K562 (cell line): Measurements from ENCODE around the gene PMM1. TPM values are rescaled to one million over a fixed set of nuclear protein-coding genes. Genes with fewer than 3 reads are reported as not detected.

Source experiments
- ATAC-seq: fragments of 200-7000 bp; cut with Tn5 transposase; 3 replicates; pipeline ENCODE4 v1.9.1; 2020; ENCODE audit warnings: moderate library complexity
- BruUV-seq: library from RNA; stranded (reverse); fragments of 400-500 nt; replicated peaks from 2 replicates; lab custom pipeline; 2021; lab: Mats Ljungman, UMichigan
- CTCF ChIA-PET: fragments of 300-600 bp; formaldehyde crosslinking; extraction: SDS; loops from one replicate; lab custom pipeline; 2021; ENCODE audit warnings: low intra/inter-chr PET ratio; lab: Yijun Ruan, JAX
- POLR2A ChIA-PET: fragments of 300-600, 350-650 bp; sonication (Branson Sonifier 250); formaldehyde crosslinking; extraction: SDS; loops from one replicate; lab custom pipeline; 2021; ENCODE audit warnings: antibody characterized with exemption, inconsistent platforms; lab: Yijun Ruan, JAX
- DNase-seq, 4 experiments: peaks; one replicate each; pipeline versions ENCODE4 v3.0.0 to v3.0.0-alpha.2; 2011 to 2018; ENCODE audit warnings: low spot score in 3 of 4, mixed read lengths in 3 of 4; ENCODE audit errors: extremely low read depth in 1 of 4
- FAIRE-seq: peaks from 2 replicates; lab custom pipeline; 2011; peaks lifted over from hg19 to GRCh38; lab: Jason Lieb, UNC
- H2AFZ ChIP-seq: 2 replicates; pipeline ENCODE4 v1.6.0; 2011; ENCODE audit warnings: low read depth, low read length, control low read depth, inconsistent platforms
- H3K27ac ChIP-seq: fragments of 200-600 bp; 3 replicates; pipeline ENCODE4 v1.8.0; 2011; ENCODE audit warnings: low read depth, mild to moderate bottlenecking, control low read depth, inconsistent platforms, low read length, moderate library complexity, mixed read lengths; ENCODE audit errors: extremely low read depth
- H3K27me3 ChIP-seq, 2 experiments: fragments of 300-600 bp in 1 of 2; 2 replicates in 1 of 2; 3 replicates in 1 of 2; pipeline versions ENCODE4 v1.6.0 to v1.8.0; 2011; ENCODE audit warnings: inconsistent platforms in 2 of 2, low read length in 2 of 2, mild to moderate bottlenecking in 1 of 2, mixed read lengths in 1 of 2, moderate library complexity in 1 of 2; ENCODE audit not compliant: control insufficient read depth in 2 of 2, insufficient read depth in 2 of 2
- H3K36me3 ChIP-seq: fragments of 300-600 bp; 3 replicates; pipeline ENCODE4 v1.8.0; 2011; ENCODE audit warnings: mild to moderate bottlenecking, low read length, inconsistent platforms; ENCODE audit not compliant: control insufficient read depth, insufficient read depth
- H3K4me1 ChIP-seq, 2 experiments: fragments of 200-600 bp in 1 of 2; replicated peaks in 1 of 2; 2 replicates in 1 of 2; 3 replicates in 1 of 2; pipeline versions ENCODE4 v1.5.1 to v1.8.0; 2011; ENCODE audit warnings: inconsistent platforms in 2 of 2, low read length in 2 of 2, mild to moderate bottlenecking in 1 of 2, mixed read lengths in 1 of 2, moderate library complexity in 1 of 2; ENCODE audit not compliant: control insufficient read depth in 2 of 2, insufficient read depth in 2 of 2
- H3K4me2 ChIP-seq: 2 replicates; pipeline ENCODE4 v1.6.1; 2011; ENCODE audit warnings: low read length, control low read depth, inconsistent platforms, mixed read lengths; ENCODE audit not compliant: insufficient read depth
- H3K4me3 ChIP-seq: fragments of 200-600 bp; sonication (generic), shearing (Covaris generic); 2 replicates; pipeline ENCODE4 v1.5.1; 2016; ENCODE audit warnings: control low read depth, inconsistent platforms
- H3K79me2 ChIP-seq: fragments of 200-600 bp; 3 replicates; pipeline ENCODE4 v1.8.0; 2011; ENCODE audit warnings: low read length, inconsistent platforms; ENCODE audit not compliant: control insufficient read depth, insufficient read depth
- H3K9ac ChIP-seq, 2 experiments: 2 replicates each; pipeline versions ENCODE4 v1.6.0 to v1.6.1; 2011; ENCODE audit warnings: low read depth in 2 of 2, low read length in 2 of 2, control low read depth in 1 of 2, inconsistent platforms in 1 of 2, mild to moderate bottlenecking in 1 of 2, mixed read lengths in 1 of 2; ENCODE audit not compliant: insufficient read depth in 1 of 2
- H3K9me1 ChIP-seq: one replicate; pipeline ENCODE4 v1.6.0; 2011; ENCODE audit warnings: inconsistent platforms, mild to moderate bottlenecking, low read length, moderate library complexity; ENCODE audit not compliant: control insufficient read depth, insufficient read depth
- H3K9me3 ChIP-seq: replicated peaks from 2 replicates; pipeline ENCODE4 v1.5.1; 2011; ENCODE audit warnings: low read depth, low read length, inconsistent platforms; ENCODE audit not compliant: control insufficient read depth, insufficient read depth
- H4K20me1 ChIP-seq: replicated peaks from 2 replicates; pipeline ENCODE4 v1.6.1; 2011; ENCODE audit warnings: low read length, inconsistent platforms, mixed read lengths; ENCODE audit not compliant: control insufficient read depth, insufficient read depth
- ASH1L ChIP-seq: fragments of 450-650 bp; IDR thresholded peaks from 2 replicates; pipeline ENCODE4 v1.6.1; 2018; ENCODE audit warnings: borderline replicate concordance, mild to moderate bottlenecking, low read depth; ENCODE audit not compliant: partially characterized antibody
- GATAD2B ChIP-seq: fragments of 450-650 bp; IDR thresholded peaks from 2 replicates; pipeline ENCODE4 v1.6.1; 2017; ENCODE audit warnings: mild to moderate bottlenecking, borderline replicate concordance
- HOXB6 ChIP-seq: fragments of 250-450 bp; sonication (Bioruptor Pico); IDR thresholded peaks from 2 replicates; pipeline ENCODE4 v1.5.1; 2022; ENCODE audit warnings: mild to moderate bottlenecking, borderline replicate concordance
- JUN ChIP-seq, 2 experiments: sonication (generic) in 1 of 2; formaldehyde crosslinking in 1 of 2; IDR thresholded peaks; 2 replicates each; pipeline versions ENCODE4 v1.6.1 to v1.8.0; 2012 to 2022; ENCODE audit warnings: borderline replicate concordance in 2 of 2, mild to moderate bottlenecking in 2 of 2, improper control_type of control experiment in 1 of 2, low read depth in 1 of 2, low read length in 1 of 2, missing genetic modification reagents in 1 of 2
- KHSRP ChIP-seq: fragments of 450-650 bp; IDR thresholded peaks from 2 replicates; pipeline ENCODE4 v1.6.1; 2017
- KLF13 ChIP-seq: fragments of 450-650 bp; IDR thresholded peaks from 2 replicates; pipeline ENCODE4 v1.6.1; 2016; ENCODE audit warnings: missing genetic modification characterization, low read depth, mild to moderate bottlenecking, missing compliant biosample characterization, moderate library complexity, borderline replicate concordance
- MLX ChIP-seq, 2 experiments: fragments of 450-650 bp in 1 of 2; sonication (generic) in 1 of 2; formaldehyde crosslinking; conservative IDR thresholded peaks; 2 replicates each; pipeline versions ENCODE4 v1.4.0 to v1.8.1; 2020 to 2022; ENCODE audit warnings: mild to moderate bottlenecking in 1 of 2, missing genetic modification reagents in 1 of 2
- NFYB ChIP-seq: IDR thresholded peaks from 2 replicates; pipeline ENCODE4 v1.6.1; 2011; ENCODE audit warnings: mild to moderate bottlenecking, moderate library complexity; ENCODE audit not compliant: insufficient read length; ENCODE audit errors: extremely low read depth
- POLR2G ChIP-seq: fragments of 200-400 bp; formaldehyde crosslinking; IDR thresholded peaks from 2 replicates; pipeline ENCODE4 v1.6.1; 2017; ENCODE audit warnings: low read depth, mild to moderate bottlenecking, antibody characterized with exemption, low read length, moderate library complexity
- PTBP1 ChIP-seq: fragments of 200-400 bp; formaldehyde crosslinking; IDR thresholded peaks from 2 replicates; pipeline ENCODE4 v1.6.1; 2017; ENCODE audit warnings: low read depth, low read length
- RBM22 ChIP-seq: fragments of 200-400 bp; formaldehyde crosslinking; IDR thresholded peaks from 2 replicates; pipeline ENCODE4 v1.6.1; 2018; ENCODE audit warnings: low read length, low read depth; ENCODE audit not compliant: poor library complexity, severe bottlenecking
- SP2 ChIP-seq: IDR thresholded peaks from 2 replicates; pipeline ENCODE4 v1.6.1; 2011; ENCODE audit warnings: mild to moderate bottlenecking, low read depth, low read length, moderate library complexity; ENCODE audit not compliant: poor library complexity, severe bottlenecking; ENCODE audit errors: extremely low read depth
- TSC22D4 ChIP-seq: fragments of 450-650 bp; IDR thresholded peaks from 2 replicates; pipeline ENCODE4 v1.6.1; 2016; ENCODE audit warnings: missing genetic modification characterization, missing biosample characterization, control low read depth
- U2AF1 ChIP-seq: fragments of 200-400 bp; formaldehyde crosslinking; optimal IDR thresholded peaks from 2 replicates; pipeline ENCODE3; 2017; ENCODE audit warnings: mild to moderate bottlenecking, low read depth, low read length, moderate library complexity
- ZBTB5 ChIP-seq: fragments of 450-650 bp; IDR thresholded peaks from 2 replicates; pipeline ENCODE4 v1.6.1; 2017; ENCODE audit warnings: antibody characterized with exemption
- ZFPM2 ChIP-seq: fragments of 250-450 bp; sonication (Bioruptor Pico); IDR thresholded peaks from 2 replicates; pipeline ENCODE4 v1.5.1; 2022; ENCODE audit warnings: mild to moderate bottlenecking
- ZNF512 ChIP-seq: IDR thresholded peaks from 2 replicates; pipeline ENCODE4 v1.6.1; 2016; ENCODE audit warnings: missing genetic modification characterization, missing compliant biosample characterization
- WGBS: fragments of 100-300 bp; shearing (Covaris generic); methylation state at CpG from one replicate; pipeline ENCODE4 v1.1.6; 2016; ENCODE audit warnings: low coverage, mixed read lengths; ENCODE audit not compliant: insufficient coverage; ENCODE audit errors: missing lambda C conversion rate; 5-methylcytosine and 5-hydroxymethylcytosine counted together
- in situ Hi-C: fragments of 300-500 bp; cut with MboI; formaldehyde crosslinking; loops from 4 replicates; pipeline ENCODE4 v1.15.0; 2018; ENCODE audit warnings: inconsistent platforms, mixed read lengths
- intact Hi-C: fragments of 100-400 bp; cut with micrococcal nuclease; formaldehyde crosslinking; loops from 2 replicates; pipeline ENCODE4 v1.14.2; 2022
- polyA plus RNA-seq, 8 experiments: library from polyadenylated mRNA; depleted of rRNA in 4 of 8; stranded (reverse) in 5 of 8; unstranded in 3 of 8; fragments of >200 nt; fragmentation: Nextera tagmentation in 2 of 8; fragmentation: Illumina TruSeq in 1 of 8; extraction: Ambion mirVana in 2 of 8; extraction: Trizol in 1 of 8; gene quantifications; 2 replicates each; pipeline versions ENCODE4 v1.2.1 to v1.2.3, GENCODE V29; 2011 to 2014; ENCODE audit warnings: inconsistent platforms in 1 of 8, missing spikeins in 1 of 8
- total RNA-seq, 7 experiments: library from RNA; depleted of rRNA in 6 of 7; stranded (reverse); fragments of >200 nt in 6 of 7; fragmentation: Illumina TruSeq in 2 of 7; extraction: Trizol in 2 of 7; gene quantifications; 2 replicates each; pipeline versions ENCODE4 v1.2.1 to v1.2.3, GENCODE V29; 2011 to 2021; ENCODE audit warnings: low replicate concordance in 1 of 7

Gene PMM1
- total and polyA plus RNA-seq, 9 of the 15 experiments (the other 6 are each of a cell fraction or from before 2014, with no cell fraction given): 10.2 to 31.7 (median 20.3) TPM

GRCh38 chr22:41530890-41531714 is 58.5 kb downstream of the PMM1 start:
- H3K4me3 ChIP-seq: no peak overlapping the region
- FAIRE-seq (no peak), DNase-seq (no peak), ATAC-seq (no peak)
- in situ Hi-C loops (no loop called here), intact Hi-C loops (no loop called here)
- peaks cover 0 to 52% of the 10 kb centered on the region in 2 experiments; a peak in 3 of 5 replicates for H3K4me1 ChIP-seq
- ChIA-PET POLR2A (no interaction called here), CTCF (interaction anchor here (0.5 kb wide), 1 partner anchor 59 kb away, joined by 4 read pairs; no protein-coding TSS in a partner anchor)
- H2AFZ ChIP-seq: no peak overlapping the region
- no peak overlapping the region for H3K27ac ChIP-seq
- 82% methylated on average over 9 of the region's 18 CpGs for WGBS
- no peak overlapping the region for H3K4me2 ChIP-seq
- no peaks in the 10 kb centered on the region for H3K27me3 ChIP-seq
- H3K36me3 ChIP-seq: peaks cover 86% of the 10 kb centered on the region
- peak overlapping the region in 1 of 2 experiments; percentile 52; a peak in 2 of 4 replicates for H3K9ac ChIP-seq
- no TSS peak for BruUV-seq
- no peaks in the 10 kb centered on the region for H3K9me1 ChIP-seq
- no peaks in the 10 kb centered on the region for H3K9me3 ChIP-seq
- peaks cover 7% of the 10 kb centered on the region for H4K20me1 ChIP-seq
- H3K79me2 ChIP-seq: peaks cover 27% of the 10 kb centered on the region
- TF ChIP-seq U2AF1: no peak
- no peak for TF ChIP-seq ASH1L
- TF ChIP-seq TSC22D4: no peak
- no peak for TF ChIP-seq KLF13
- TF ChIP-seq KHSRP: no peak
- no peak for TF ChIP-seq HOXB6 (CRISPR knock-in tag)
- no peak for TF ChIP-seq ZFPM2 (CRISPR knock-in tag)
- no peak for TF ChIP-seq SP2
- no peak for TF ChIP-seq GATAD2B
- peak; percentile 41 for TF ChIP-seq POLR2G
- TF ChIP-seq NFYB: no peak
- TF ChIP-seq PTBP1: no peak
- TF ChIP-seq ZBTB5: no peak
- peak; percentile 4 for TF ChIP-seq RBM22
- no peak for TF ChIP-seq ZNF512 (tag)
- TF ChIP-seq JUN (IDR thresholded peaks at IDR 0.05; ENCODE audit: borderline replicate concordance, low read depth, low read length): no peak
- no peak for TF ChIP-seq JUN (CRISPR knock-in tag; IDR thresholded peaks at IDR 0.05; ENCODE audit: borderline replicate concordance)
- no peak for TF ChIP-seq MLX (CRISPR knock-in tag; conservative IDR thresholded peaks at IDR 0.05)
